ENCODE results near the gene STXBP5L. TPM values are rescaled to one million over a fixed set of nuclear protein-coding genes. Genes with fewer than 3 reads are reported as not detected.
"Not testable (repeated sequence)": the region's sequence is repeated elsewhere in the genome, so short reads cannot be mapped to it uniquely, and the experiment has no call there.

The STXBP5L gene
- 0.22 TPM in 1 of 2 replicates, not detected in the other for total RNA-seq (2012; rRNA removed)

- H3K9ac ChIP-seq (ENCODE audit: low read depth, low read length) = no peak within 1 kb of the TSS
- peaks cover 8% of the 10 kb centered on the region for H3K4me1 ChIP-seq (ENCODE audit: control insufficient read depth, insufficient read depth, low read length)
- H3K4me3 ChIP-seq (ENCODE audit: low read length) = peak within 1 kb of the TSS; percentile 74
- H3K9me3 ChIP-seq (replicated peaks; ENCODE audit: low read length) = no peaks in the 10 kb centered on the region
- no peaks in the 10 kb centered on the region for H3K36me3 ChIP-seq (ENCODE audit: insufficient read depth, low read length)
- H3K27me3 ChIP-seq (ENCODE audit: control insufficient read depth, insufficient read depth, low read length) = peaks cover 50% of the 10 kb centered on the region
- H3K4me2 ChIP-seq (ENCODE audit: low read length) = peak within 1 kb of the TSS; percentile 98
These were observed at the start of gene STXBP5L for GRCh38 chr3:120908030-120908794. TSS of gene STXBP5L (plus strand) at chr3:120908205. CDS start at chr3:120909579, 1,374 bp downstream.

GRCh38 chr3:120858521-120858920 is 49.5 kb upstream of the STXBP5L start:
- Histone ChIP-seq H3K4me3 (ENCODE audit: low read length) (no peak overlapping the region), H3K4me2 (ENCODE audit: low read length) (no peak overlapping the region), H3K27me3 (ENCODE audit: control insufficient read depth, insufficient read depth, low read length) (peaks cover 13% of the 10 kb centered on the region), H3K9me3 (replicated peaks; ENCODE audit: low read length) (no peaks in the 10 kb centered on the region), H3K4me1 (ENCODE audit: control insufficient read depth, insufficient read depth, low read length) (peaks cover 17% of the 10 kb centered on the region), H3K36me3 (ENCODE audit: insufficient read depth, low read length) (no peaks in the 10 kb centered on the region), H3K9ac (ENCODE audit: low read depth, low read length) (no peak overlapping the region)

GRCh38 chr3:120864541-120864940 is 43.5 kb upstream of the STXBP5L start:
- no peak overlapping the region for H3K9ac ChIP-seq (ENCODE audit: low read depth, low read length)
- no peak overlapping the region for H3K4me3 ChIP-seq (ENCODE audit: low read length)
- H3K9me3 ChIP-seq (replicated peaks; ENCODE audit: low read length) = no peaks in the 10 kb centered on the region
- no peaks in the 10 kb centered on the region for H3K4me1 ChIP-seq (ENCODE audit: control insufficient read depth, insufficient read depth, low read length)
- no peaks in the 10 kb centered on the region for H3K36me3 ChIP-seq (ENCODE audit: insufficient read depth, low read length)
- peaks cover 11% of the 10 kb centered on the region for H3K27me3 ChIP-seq (ENCODE audit: control insufficient read depth, insufficient read depth, low read length)
- H3K4me2 ChIP-seq (ENCODE audit: low read length) = no peak overlapping the region

- Histone ChIP-seq H3K4me1 (ENCODE audit: control insufficient read depth, insufficient read depth, low read length) (peaks cover 7% of the 10 kb centered on the region), H3K9ac (ENCODE audit: low read depth, low read length) (no peak overlapping the region), H3K9me3 (replicated peaks; ENCODE audit: low read length) (no peaks in the 10 kb centered on the region), H3K4me3 (ENCODE audit: low read length) (no peak overlapping the region), H3K27me3 (ENCODE audit: control insufficient read depth, insufficient read depth, low read length) (no peaks in the 10 kb centered on the region), H3K4me2 (ENCODE audit: low read length) (no peak overlapping the region), H3K36me3 (ENCODE audit: insufficient read depth, low read length) (no peaks in the 10 kb centered on the region)
These were observed 32.5 kb upstream of the STXBP5L start for GRCh38 chr3:120875507-120875906.

GRCh38 chr3:120875989-120876388 is 32.0 kb upstream of the STXBP5L start:
- Histone ChIP-seq H3K4me1 (ENCODE audit: control insufficient read depth, insufficient read depth, low read length) (peaks cover 7% of the 10 kb centered on the region), H3K4me3 (ENCODE audit: low read length) (no peak overlapping the region), H3K9me3 (replicated peaks; ENCODE audit: low read length) (no peaks in the 10 kb centered on the region), H3K4me2 (ENCODE audit: low read length) (peak overlapping the region; percentile 15), H3K36me3 (ENCODE audit: insufficient read depth, low read length) (no peaks in the 10 kb centered on the region), H3K27me3 (ENCODE audit: control insufficient read depth, insufficient read depth, low read length) (no peaks in the 10 kb centered on the region), H3K9ac (ENCODE audit: low read depth, low read length) (no peak overlapping the region)

- H3K36me3 ChIP-seq (ENCODE audit: insufficient read depth, low read length) = no peaks in the 10 kb centered on the region
- no peaks in the 10 kb centered on the region for H3K9me3 ChIP-seq (replicated peaks; ENCODE audit: low read length)
- H3K4me1 ChIP-seq (ENCODE audit: control insufficient read depth, insufficient read depth, low read length) = peaks cover 7% of the 10 kb centered on the region
- H3K27me3 ChIP-seq (ENCODE audit: control insufficient read depth, insufficient read depth, low read length) = peaks cover 8% of the 10 kb centered on the region
- H3K9ac ChIP-seq (ENCODE audit: low read depth, low read length) = no peak overlapping the region
- H3K4me2 ChIP-seq (ENCODE audit: low read length) = no peak overlapping the region
- H3K4me3 ChIP-seq (ENCODE audit: low read length) = no peak overlapping the region
These were observed 28.6 kb upstream of the STXBP5L start for GRCh38 chr3:120879411-120879810.

- Histone ChIP-seq H3K27me3 (ENCODE audit: control insufficient read depth, insufficient read depth, low read length) (peaks cover 2% of the 10 kb centered on the region), H3K4me3 (ENCODE audit: low read length) (no peak overlapping the region), H3K9me3 (replicated peaks; ENCODE audit: low read length) (no peaks in the 10 kb centered on the region), H3K36me3 (ENCODE audit: insufficient read depth, low read length) (no peaks in the 10 kb centered on the region), H3K4me2 (ENCODE audit: low read length) (no peak overlapping the region), H3K9ac (ENCODE audit: low read depth, low read length) (no peak overlapping the region), H3K4me1 (ENCODE audit: control insufficient read depth, insufficient read depth, low read length) (no peaks in the 10 kb centered on the region)
These were observed 15.1 kb upstream of the STXBP5L start for GRCh38 chr3:120892921-120893320.

GRCh38 chr3:120894316-120895057 is 13.5 kb upstream of the STXBP5L start:
- Histone ChIP-seq H3K4me2 (ENCODE audit: low read length) (peak overlapping the region; percentile 28), H3K4me3 (ENCODE audit: low read length) (no peak overlapping the region), H3K27me3 (ENCODE audit: control insufficient read depth, insufficient read depth, low read length) (no peaks in the 10 kb centered on the region), H3K4me1 (ENCODE audit: control insufficient read depth, insufficient read depth, low read length) (no peaks in the 10 kb centered on the region), H3K36me3 (ENCODE audit: insufficient read depth, low read length) (no peaks in the 10 kb centered on the region), H3K9ac (ENCODE audit: low read depth, low read length) (no peak overlapping the region), H3K9me3 (replicated peaks; ENCODE audit: low read length) (no peaks in the 10 kb centered on the region)

- H3K27me3 ChIP-seq (ENCODE audit: control insufficient read depth, insufficient read depth, low read length) = not testable (repeated sequence)
These were observed 6.3 kb upstream of the STXBP5L start for GRCh38 chr3:120901716-120902115.

GRCh38 chr3:120903221-120903620 is 4.8 kb upstream of the STXBP5L start:
- Histone ChIP-seq H3K4me3 (ENCODE audit: low read length) (no peak overlapping the region), H3K4me1 (ENCODE audit: control insufficient read depth, insufficient read depth, low read length) (peaks cover 2% of the 10 kb centered on the region), H3K9ac (ENCODE audit: low read depth, low read length) (no peak overlapping the region), H3K9me3 (replicated peaks; ENCODE audit: low read length) (no peaks in the 10 kb centered on the region), H3K27me3 (ENCODE audit: control insufficient read depth, insufficient read depth, low read length) (peaks cover 18% of the 10 kb centered on the region), H3K36me3 (ENCODE audit: insufficient read depth, low read length) (no peaks in the 10 kb centered on the region), H3K4me2 (ENCODE audit: low read length) (no peak overlapping the region)

More at GRCh38 chr3:120901716-120902115, 6.3 kb upstream of the STXBP5L start:
- not testable (repeated sequence) for H3K9me3 ChIP-seq (replicated peaks; ENCODE audit: low read length); H3K9ac ChIP-seq (ENCODE audit: low read depth, low read length); H3K4me3 ChIP-seq (ENCODE audit: low read length); H3K36me3 ChIP-seq (ENCODE audit: insufficient read depth, low read length); H3K4me1 ChIP-seq (ENCODE audit: control insufficient read depth, insufficient read depth, low read length); H3K4me2 ChIP-seq (ENCODE audit: low read length)

GRCh38 chr3:120907659-120908029 is 361 bp upstream of the STXBP5L start:
- Histone ChIP-seq H3K4me1 (ENCODE audit: control insufficient read depth, insufficient read depth, low read length) (peaks cover 8% of the 10 kb centered on the region), H3K9me3 (replicated peaks; ENCODE audit: low read length) (no peaks in the 10 kb centered on the region), H3K36me3 (ENCODE audit: insufficient read depth, low read length) (no peaks in the 10 kb centered on the region), H3K27me3 (ENCODE audit: control insufficient read depth, insufficient read depth, low read length) (peaks cover 50% of the 10 kb centered on the region), H3K9ac (ENCODE audit: low read depth, low read length) (no peak overlapping the region), H3K4me2 (ENCODE audit: low read length) (peak overlapping the region; percentile 98), H3K4me3 (ENCODE audit: low read length) (peak overlapping the region; percentile 74)

All from skeletal muscle satellite cell (primary cell).